Dermis lymphatic vessel endothelial cell (primary cell): ENCODE data around the gene LY6G6F. TPM values are rescaled to one million over a fixed set of nuclear protein-coding genes. Genes with fewer than 3 reads are reported as not detected.

ENCODE experiments used
- total RNA-seq: library from RNA; depleted of rRNA; stranded (reverse); fragments of >200 nt; gene quantifications from 2 replicates; pipeline ENCODE4 v1.2.1, GENCODE V29; 2014

The LY6G6F gene, protein sequence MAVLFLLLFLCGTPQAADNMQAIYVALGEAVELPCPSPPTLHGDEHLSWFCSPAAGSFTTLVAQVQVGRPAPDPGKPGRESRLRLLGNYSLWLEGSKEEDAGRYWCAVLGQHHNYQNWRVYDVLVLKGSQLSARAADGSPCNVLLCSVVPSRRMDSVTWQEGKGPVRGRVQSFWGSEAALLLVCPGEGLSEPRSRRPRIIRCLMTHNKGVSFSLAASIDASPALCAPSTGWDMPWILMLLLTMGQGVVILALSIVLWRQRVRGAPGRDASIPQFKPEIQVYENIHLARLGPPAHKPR
- total RNA-seq = not detected in 2 replicates

DNA sequence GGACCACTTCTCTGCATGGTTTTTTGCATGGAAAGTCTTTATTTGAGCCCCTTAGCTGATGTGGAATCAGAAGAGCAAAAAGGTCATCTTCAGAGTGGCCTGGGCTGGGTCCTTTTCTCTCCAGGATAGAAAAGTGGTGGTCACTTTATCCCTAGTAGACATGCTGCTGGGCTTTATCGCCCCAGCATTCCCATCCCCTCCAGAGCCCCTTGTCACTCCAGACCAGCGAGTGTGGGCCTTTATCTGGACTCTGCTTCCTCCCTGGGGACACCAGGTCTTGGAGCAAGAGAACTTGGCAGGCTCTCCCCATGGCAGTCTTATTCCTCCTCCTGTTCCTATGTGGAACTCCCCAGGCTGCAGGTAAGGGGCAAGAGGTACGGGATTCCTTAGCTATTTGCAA is at the start of gene LY6G6F:
Gene LY6G6F (plus strand): TSS at position 268 of the 400 bp plus-strand sequence. CDS start 41 bp downstream, at position 309.

DNA sequence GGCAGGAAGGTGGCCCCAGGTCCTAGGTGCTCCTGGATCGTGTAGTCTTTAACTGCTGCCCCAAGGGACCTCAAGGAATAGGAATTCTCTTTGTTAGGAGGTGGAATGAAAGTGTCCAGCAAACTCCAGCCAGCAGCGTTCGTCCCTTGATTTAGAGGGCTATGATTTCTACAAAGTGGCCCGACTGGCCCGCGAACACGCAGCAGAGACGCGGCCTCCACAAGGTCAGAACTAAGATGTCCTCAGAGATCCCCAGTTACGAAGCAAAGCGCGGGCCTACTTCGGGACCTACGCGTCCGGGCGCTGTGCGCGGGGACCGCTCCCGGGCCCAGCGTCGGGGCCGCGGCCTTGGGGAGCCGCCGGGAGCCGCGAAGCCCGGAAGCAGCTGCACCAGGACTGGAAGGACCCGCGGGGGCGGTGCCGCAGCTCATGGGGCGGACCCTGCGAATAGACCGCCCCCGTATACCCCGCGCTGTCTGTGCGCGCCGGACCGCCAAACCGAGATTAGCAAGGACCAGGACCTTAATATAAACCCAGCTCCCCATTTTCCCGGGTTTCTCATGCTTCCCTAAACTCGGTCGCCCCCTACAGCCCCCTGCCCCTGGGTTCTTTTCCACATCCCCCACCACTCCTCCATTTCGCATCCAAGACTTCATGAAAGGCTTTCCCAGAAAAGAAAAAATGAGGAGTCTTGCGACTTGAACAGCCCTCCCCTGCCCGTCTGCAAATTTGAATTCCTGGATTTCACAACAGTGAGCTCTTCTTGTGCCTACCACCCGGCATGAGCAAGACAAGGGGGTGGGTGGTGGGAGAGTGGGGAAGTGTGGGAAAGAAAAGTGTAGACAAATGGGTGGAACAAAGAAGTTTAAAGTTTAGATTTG is 46.0 kb upstream of the LY6G6F start, which contains the start of gene C6orf47:
Gene C6orf47 (minus strand): TSS at position 398 of the 881 bp plus-strand sequence. CDS start 831 bp downstream, outside the sequence.

DNA sequence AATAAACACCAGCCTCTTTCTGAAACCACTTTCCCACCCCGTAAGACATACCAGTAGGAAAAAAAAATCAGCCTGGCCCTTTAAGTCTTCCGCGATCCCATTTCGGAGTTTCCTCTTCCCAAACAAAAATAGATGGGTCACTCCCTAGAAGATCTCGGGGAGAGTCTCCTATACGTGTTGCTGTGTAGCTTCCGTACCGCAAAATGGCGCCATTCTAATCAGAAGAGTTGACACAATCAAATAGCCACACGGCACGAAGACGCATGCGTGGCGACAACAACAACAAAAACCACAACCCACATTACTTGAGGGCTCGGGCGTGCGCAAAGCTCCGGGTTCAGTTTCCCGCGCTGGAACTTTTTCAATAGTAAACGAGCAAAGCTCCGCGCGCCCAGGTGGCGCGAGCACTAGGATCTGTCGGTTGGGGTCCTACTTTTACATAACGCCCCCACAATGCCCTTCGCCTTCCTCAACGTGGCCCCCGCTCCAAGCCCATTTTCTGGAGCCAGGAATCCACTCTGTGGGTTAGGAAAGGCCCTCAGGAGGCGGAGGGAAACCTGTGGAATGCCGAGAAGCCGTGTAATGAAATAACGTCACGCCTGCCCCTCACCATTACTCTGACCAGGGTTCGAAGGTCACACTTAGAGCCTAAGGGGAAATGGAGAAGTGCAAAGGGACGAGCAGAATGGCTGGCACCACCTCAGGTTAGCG is 41.7 kb upstream of the LY6G6F start, which contains the start of gene GPANK1:
Gene GPANK1 (minus strand): TSS at position 208 of the 711 bp plus-strand sequence. CDS start 519 bp downstream, outside the sequence.

DNA sequence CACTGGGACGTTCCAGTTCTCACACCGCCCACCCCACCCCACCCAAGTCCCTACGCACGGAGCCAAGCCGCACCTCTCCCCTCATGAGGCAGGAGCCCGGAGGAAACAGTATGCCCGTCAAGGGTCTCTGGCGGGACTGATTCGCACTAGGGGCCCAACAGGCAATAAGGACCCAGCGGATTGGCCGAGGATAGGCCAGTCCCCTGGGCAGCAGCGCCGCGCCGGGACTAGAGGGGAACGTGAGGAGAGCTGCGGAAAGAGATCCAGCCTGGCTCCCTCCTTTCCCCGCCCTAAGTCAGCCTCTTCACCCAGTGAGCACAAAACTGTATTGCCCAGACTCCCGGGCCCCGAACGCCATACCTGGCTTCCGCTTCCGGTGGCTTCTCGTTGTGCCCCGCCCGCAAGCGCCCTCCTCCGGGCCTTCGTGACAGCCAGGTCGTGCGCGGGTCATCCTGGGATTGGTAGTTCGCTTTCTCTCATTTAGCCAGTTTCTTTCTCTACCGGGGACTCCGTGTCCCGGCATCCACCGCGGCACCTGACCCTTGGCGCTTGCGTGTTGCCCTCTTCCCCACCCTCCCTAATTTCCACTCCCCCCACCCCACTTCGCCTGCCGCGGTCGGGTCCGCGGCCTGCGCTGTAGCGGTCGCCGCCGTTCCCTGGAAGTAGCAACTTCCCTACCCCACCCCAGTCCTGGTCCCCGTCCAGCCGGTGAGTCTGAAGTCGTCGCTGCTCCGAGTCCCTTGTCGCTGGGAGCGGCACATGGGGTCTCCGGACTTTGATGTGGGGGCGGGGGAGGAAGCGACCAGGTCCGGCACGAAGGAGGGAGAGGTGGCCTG is 40.9 kb upstream of the LY6G6F start, which contains the start of gene CSNK2B:
Gene CSNK2B (plus strand): TSS at position 580 of the 836 bp plus-strand sequence. CDS start 752 bp downstream, outside the sequence.

DNA sequence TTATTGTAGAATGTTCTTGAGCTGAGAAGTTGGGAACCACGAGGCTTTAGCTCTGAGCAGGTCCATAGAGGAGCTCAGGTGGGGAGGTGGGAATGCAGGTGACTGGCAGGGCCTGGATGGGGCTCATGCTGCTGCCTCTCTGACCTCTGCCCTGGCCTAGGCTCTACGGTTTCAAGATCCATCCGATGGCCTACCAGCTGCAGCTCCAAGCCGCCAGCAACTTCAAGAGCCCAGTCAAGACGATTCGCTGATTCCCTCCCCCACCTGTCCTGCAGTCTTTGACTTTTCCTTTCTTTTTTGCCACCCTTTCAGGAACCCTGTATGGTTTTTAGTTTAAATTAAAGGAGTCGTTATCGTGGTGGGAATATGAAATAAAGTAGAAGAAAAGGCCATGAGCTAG is 37.0 kb upstream of the LY6G6F start, which contains the start of gene LY6G5B:
Gene LY6G5B (plus strand): TSS at position 301 of the 400 bp plus-strand sequence. CDS start 975 bp downstream, outside the sequence.

DNA sequence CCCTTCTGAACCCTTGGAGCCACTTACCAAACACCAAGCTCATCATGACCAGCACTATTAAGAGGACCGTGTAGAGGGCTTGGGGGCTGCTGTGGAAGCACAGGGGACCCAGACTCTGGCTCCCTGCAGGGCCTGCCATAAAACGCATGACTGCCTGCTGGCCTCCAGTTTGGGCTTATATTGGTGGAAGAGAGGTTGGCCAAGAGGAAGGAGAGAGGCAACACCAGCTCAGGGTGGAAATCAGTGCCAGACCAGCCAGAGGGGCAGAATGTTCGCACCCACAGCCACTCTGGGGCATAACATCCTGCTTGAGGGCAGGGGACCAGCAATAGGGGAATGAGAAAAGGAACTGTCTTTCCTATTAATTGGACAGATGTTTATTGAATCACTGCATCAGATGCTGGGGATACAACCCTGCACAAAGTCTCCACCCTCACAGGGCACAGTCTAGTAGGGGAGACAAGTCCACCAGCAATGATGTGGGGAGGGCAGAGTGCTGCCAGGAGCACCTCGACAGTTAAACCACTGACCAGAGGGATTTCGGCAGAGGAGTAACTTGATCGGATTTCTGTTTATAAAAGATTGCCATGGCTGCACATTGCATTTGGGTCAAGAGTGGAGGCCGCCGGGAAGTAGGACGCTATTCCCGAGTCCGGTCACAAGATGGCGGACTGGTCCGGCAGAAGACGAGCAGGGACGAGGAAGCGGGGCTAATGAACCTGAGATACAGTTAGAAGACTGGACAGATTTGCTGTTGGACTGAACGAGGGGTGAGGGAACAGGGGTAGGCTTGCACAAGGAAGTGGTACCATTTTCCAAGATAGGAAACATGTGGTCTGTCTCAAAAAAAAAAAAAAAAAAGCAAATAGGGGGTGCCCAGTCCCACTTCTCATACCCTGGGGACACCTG is 26.2 kb upstream of the LY6G6F start, which contains the start of gene LY6G5C:
Gene LY6G5C (minus strand): TSS at position 842 of the 909 bp plus-strand sequence. CDS start 694 bp downstream, at position 148.

DNA sequence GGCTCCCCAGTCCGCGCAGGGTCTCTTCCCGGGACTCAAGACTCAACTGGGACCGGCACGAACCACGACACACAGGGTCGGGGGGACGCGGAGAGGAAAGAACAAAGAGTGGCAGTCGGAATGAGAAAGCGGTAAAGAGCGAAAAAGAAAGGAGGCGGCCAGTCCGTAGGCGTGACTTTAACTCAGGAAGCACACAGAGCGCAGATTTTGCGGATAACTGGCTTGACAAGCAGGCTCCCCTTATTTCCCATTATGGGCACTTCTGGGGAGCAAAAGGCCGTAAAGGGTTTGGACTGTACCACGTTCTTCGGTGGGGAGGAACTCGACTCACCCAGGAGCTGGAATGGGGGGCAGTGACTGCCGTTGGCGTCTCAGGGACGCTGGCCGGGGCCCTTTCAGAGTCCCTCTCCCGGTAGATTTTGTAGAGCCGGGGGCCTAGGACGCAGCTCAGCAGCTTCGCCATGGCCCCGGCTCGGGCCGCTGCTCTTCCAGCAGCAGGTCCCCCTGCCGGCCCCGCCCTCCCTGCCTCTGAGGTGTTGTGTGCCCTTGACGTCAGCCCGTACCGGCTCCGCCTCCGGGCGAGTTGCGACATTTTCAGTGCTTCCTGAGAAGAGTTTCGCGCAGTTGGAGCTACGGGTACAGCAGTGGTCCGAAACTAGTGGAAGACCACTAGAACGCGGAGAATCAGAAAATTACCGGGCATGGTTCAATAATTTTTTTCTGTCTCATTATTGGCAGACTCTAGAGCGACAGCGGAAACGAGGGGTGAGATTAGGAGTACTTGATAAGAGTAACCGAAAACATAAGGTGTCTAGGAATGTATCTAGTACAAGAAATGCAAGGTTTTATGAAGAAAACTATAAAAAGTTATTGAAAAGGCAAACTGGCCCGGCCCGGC is 3.6 kb upstream of the LY6G6F start, which contains the start of gene ABHD16A:
Gene ABHD16A (minus strand): TSS at position 506 of the 898 bp plus-strand sequence. CDS start 43 bp downstream, at position 463.

DNA sequence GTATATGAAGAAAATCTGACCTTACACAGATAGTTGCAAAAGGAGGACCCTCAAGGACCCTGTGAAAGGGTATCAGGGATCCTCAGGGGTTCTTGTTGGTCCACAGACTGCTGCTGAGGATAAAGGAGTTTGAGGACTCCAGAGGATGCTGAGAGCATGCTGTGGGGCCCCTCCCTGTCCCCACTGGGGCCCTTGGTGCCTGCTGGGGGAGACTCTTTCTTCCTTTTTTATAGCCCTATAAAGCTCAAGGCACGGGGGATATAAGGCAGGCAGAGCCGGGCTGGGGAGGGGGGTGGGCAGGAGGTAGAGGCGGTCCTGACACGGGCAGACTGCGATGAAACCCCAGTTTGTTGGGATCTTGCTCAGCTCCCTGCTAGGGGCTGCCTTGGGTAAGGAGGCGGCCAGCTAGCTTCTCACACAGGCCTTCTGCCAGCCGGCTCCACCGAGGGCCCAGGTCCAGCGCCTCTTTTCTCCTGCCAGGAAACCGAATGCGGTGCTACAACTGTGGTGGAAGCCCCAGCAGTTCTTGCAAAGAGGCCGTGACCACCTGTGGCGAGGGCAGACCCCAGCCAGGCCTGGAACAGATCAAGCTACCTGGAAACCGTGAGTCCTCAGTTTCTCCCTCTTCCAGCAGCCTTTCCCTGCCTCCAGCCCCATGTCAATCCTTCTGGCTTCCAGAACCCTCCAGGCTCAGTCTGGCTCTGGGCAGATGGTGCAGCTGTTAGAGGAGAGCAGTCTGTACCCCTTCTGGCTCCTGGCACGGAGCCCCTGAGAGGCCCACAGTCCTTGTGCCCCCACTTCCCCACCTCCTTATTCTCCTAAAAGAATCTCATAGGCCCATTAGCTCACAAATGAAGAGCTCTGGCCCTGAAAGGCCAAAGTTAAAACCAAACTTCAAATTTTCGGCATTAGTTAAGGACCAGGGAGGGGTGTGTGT is 8.6 kb downstream of the LY6G6F start, which contains the start of gene LY6G6D:
Gene LY6G6D (plus strand): TSS at position 327 of the 937 bp plus-strand sequence. CDS start 8 bp downstream, at position 335.

DNA sequence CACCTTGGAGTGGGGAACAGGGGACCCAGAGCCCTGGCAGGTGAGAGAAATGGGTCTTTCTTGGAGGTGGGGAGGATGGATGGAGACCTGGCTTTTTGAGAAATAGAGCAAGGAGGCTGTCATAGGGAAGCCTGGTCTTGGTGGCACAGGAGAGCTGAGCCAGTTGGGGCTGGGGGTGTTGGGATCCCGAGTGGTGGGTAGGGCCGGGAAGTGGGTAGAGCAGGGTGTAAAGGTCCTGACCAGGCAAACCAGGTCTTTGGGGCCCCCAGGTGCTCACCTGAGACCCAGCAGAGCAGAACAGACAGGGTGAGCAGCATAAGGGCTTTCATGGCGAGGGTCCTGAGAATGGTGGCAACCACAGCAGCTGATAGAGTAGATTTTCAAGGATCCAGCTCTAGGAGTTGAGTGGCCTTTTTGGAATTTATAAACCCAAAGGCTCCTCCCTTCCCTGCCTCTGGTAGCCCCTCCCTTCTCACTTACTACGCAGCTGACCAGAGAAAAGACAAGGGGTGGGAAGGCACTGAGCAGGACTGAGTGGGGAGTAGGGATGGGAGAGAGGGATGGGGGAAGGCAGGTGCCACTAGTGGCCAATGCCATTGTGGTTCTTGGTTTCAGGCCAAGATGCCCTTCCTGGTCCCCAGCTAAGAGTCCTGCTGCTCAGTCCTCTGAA is 14.8 kb downstream of the LY6G6F start, which contains the start of gene LY6G6C:
Gene LY6G6C (minus strand): TSS at position 396 of the 670 bp plus-strand sequence. CDS start 67 bp downstream, at position 329.

DNA sequence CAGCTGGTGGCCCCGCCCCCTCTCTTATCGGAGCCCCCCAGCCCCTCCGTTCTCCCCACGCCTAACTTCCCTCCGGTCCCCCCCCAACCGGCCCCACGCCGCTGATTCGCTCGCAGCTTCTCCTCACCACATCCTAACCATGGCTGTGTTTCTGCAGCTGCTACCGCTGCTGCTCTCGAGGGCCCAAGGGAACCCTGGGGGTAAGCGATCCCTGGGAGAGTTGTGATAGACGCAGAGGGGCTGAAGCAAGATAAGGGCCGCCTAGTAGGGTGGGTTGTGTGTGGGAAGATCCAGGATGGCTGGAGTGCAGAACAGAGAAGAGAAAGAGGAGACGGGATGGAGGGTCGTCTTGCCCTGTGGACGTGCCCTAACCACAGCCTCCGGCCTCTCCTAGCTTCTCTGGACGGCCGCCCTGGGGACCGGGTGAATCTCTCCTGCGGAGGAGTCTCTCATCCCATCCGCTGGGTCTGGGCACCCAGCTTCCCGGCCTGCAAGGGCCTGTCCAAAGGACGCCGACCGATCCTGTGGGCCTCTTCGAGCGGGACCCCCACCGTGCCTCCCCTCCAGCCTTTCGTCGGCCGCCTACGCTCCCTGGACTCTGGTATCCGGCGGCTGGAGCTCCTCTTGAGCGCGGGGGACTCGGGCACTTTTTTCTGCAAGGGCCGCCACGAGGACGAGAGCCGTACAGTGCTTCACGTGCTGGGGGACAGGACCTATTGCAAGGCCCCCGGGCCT is 16.7 kb downstream of the LY6G6F start, which contains the start of gene MPIG6B:
Gene MPIG6B (plus strand): TSS at position 129 of the 735 bp plus-strand sequence. CDS start 11 bp downstream, at position 140.

DNA sequence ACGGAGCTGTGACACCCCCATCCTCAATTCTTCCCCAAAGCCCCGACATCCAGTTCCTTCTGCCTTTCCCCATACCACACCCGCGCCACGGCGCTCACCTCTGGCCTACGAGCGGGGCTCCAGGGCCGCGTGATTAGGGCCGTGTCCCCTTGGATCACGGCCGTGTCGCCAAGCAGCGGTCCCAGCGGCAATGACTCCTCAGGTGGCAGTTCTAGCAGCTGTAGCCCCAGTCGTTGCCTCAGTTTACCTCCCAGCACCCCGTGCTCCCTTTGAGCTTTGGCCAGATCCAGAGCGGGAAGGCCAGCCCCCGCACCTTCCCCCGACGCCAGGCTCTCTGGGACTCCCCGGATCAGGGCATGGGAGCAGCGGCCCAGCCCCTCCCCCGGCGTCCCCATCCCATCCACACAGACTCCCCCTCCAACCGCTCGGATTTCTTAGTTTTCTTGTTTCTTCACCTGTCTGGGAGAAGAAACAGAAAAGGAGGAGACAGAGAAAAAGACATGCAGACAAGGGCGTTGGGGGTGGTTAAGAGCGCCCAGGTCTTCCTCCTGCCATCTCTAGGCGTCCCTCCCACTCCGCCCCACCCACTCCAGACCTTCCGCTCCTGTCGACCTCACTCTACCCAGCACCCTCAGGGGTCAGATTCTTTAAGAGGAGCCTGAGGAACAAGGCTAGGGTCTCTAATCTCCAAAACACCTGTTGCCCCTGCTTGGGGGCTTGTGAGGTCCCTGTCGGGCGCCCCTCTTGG is 22.3 kb downstream of the LY6G6F start, which contains the start of gene DDAH2:
Gene DDAH2 (minus strand): TSS at position 533 of the 748 bp plus-strand sequence. CDS start 138 bp downstream, at position 395.

DNA sequence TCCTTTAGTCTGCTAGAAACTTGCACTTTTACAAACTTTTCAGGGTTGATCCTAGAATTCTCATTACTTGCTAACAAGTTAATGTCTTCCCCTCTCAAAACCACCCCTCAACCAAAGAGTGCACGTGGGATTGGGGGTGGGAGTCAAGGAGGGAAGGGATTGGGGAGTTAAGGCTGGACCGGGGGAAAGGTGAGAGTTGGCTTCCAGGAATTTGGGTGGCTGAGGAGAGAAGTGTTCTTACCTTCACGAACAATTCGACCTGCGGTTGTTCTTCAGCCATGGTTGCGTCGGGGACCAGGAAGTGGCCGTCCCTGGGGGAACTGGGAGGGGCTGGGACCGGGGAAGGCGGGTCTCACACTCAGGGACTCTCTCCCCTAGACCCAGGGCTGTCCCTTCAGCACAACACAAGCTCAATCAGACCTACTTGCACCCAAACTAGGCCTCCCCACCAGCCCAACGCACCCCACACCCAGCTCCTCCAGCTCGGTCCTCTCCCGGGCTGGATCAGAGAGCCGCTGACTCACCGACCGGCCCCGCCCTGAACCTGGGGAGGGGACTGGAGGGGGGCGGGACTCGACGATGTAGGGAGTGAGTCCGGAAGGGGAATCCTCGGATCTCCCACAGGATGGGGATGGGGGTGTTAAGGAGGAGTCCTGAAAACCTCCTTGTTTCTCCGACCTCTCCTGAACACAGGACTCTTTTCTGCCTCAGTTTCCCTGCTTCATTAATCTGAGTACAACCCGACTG is 29.5 kb downstream of the LY6G6F start, which contains the start of gene CLIC1:
Gene CLIC1 (minus strand): TSS at position 510 of the 747 bp plus-strand sequence. CDS start 230 bp downstream, at position 280.

DNA sequence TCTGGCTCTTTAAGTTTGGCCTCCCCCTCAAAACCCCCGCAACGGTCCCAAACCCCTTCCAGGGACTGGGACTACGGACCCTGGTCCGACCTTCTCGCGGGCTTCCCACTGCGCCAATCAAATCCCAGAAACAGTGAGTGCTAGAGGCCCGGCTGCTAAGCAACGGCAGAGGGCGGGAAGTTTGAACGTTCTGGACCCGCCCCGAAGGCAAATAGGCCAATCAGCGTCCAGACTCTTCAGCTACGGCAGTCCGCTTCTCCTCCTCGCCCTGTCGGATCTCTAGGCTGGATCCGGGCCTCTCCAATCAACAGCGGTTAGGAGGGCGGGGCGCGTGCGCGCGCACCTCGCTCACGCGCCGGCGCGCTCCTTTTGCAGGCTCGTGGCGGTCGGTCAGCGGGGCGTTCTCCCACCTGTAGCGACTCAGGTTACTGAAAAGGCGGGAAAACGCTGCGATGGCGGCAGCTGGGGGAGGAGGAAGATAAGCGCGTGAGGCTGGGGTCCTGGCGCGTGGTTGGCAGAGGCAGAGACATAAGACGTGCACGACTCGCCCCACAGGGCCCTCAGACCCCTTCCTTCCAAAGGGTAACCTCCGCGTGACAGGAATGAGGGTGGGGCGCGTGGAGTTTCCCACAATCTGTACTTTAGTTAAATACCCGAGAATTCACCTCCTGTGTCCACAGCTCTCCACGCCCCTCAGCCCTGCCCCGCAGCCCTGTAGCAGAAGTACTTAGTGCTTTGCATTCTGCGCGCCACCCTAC is 33.2 kb downstream of the LY6G6F start, which contains the start of gene MSH5:
Gene MSH5 (plus strand): TSS at position 367 of the 758 bp plus-strand sequence. CDS start 462 bp downstream, outside the sequence.

